ENCODE measurements around the gene ARL6IP5.

Gene ARL6IP5

DNA sequence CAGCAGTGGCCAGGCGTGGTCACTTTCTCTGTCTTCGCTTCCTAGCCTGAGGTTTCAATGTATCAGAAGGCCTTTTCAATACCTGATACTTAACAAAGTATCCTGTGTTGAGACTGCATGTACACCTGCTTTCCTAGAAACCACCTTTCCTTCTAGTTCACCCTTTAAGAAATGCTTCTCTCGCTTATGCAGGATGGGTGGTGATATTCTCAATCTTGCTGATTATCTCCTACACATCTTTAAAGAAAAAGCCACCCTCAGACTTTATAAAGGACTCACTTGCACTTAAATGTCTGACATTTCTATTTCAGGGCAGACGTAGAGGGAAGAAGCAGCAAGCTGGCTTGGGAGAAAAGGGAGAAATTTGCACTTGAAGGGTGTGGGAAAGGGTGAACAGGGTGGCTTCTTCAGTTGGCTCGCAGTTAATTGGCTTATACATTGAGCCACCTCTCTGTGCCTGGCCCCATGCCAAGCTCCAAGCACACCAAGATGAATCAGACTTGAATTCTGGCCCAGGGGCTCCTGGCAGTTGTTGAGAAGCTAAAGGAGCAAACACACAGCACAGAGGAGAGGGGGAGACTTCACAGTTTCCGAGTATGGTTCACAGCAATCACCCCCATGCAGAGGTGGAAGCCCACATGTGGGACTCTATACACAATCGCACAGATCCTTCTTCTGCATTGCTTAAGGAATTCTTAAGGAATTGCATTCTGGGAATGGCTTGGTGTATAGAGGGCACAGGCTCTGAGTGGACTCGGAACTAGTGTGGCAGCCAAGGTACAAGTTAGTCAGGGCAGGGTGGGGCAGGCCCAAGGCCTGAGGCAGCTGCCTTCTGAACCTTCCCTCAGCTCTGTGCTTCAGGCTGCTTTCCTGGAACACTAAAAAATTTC, 1.3 kb downstream of the ARL6IP5 start:
- peak; percentile 69 for DNase-seq (ENCODE audit: low read depth)

DNA sequence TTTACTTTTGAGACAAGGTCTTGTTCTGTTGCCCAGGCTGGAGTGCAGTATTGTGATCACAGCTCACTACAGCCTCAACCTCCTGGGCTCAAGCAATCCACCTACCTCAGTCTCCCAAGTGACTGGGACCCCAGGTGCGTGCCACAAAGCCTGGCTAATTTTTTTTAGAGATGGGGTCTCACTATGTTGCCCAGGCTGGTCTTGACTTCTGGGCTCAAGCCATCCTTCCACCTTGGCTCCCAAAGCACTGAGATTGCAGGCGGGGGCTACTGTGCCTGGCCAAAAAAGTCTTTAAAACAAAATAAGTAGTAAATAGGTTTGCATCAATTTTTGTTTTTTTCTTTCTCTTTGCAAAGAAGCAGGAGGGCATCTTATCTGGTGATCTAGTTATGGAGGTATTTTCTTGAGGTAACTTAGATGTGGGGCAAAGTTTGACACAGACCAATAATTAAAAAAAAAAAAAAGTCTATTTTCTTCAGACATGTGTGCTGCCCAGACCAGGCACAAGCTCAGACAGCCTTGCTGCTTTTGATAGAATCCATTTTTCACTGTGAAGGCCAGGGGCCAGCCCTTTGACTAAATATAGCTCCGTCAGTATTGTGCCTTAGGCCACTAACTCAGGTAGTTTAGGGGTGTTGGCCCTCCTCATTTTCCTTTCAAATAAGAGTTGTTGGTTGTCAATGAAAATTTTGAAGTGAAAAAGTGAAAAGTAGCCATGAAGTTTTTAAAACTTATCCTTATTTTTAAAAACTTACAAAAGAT, 2.5 kb downstream of the ARL6IP5 start:
- no peak for DNase-seq (ENCODE audit: low read depth)

DNA sequence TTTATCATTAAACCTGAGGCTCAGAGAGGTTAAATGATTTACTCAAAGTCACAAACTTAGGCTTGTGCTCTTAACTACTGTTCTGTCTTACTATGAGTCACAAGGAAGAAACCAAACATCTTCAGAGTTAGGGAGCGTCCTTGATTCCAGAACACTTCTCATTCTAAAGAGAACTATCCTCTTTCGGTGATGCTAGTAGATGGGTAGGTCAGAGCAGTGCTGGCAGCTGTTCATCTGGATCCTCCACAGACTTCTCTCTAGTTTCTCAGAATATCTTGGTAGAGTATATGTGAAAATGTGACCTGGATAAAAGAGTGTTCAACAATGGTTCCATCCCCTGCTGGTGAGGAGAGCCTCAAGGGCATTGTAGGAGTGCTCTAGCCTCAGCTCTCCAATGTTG, 3.3 kb downstream of the ARL6IP5 start:
- no peak for DNase-seq (ENCODE audit: low read depth)

DNA sequence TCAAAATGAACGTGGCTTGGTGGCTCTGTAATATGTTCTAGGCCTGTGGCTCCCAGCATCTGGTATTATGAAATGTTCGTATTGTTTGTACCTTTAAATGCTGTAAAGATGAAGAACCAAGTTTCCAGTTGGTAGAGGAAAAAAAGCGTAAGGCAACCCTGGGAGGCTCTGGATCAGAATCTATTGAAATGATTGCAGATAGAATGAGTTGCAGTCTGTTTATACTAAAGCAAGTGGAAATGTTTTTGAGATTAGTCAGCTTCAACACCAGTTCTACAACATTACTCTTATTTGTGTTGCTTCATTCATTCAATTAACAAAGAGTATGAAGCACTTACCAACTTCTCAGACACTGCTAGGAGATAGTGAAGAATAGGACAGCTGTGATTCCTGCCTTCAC, 5.3 kb downstream of the ARL6IP5 start:
- DNase-seq (ENCODE audit: low read depth), result no peak

DNA sequence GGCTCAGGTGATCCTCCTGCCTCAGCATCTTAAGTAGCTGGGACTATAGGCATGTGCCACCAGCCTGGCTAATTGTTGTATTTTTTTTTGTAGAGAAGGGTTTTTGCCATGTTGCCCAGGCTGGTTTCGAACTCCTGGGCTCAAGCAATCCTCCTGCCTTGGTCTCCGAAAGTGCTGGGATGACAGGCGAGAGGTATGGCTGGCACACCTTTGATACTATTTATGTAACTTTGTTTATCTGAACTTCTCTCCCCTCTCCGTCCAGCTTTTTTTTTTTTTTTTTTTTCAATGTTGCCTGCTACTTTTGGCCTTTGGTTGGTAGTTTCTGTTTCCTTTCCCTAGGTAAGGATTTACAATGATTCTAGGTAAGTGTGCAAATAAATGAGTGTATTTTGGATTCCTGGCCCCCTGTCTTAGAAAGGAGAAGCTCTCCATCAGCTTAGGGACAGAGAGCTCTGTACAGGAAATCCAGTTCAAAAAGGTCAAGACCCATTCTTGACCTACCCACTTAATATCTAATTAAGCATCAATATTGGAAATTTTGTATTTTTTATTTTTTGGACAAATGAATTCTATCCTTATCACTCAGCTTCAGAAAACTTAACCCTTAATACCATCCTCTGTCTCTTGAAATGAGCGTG, 6.8 kb downstream of the ARL6IP5 start:
- DNase-seq (ENCODE audit: low read depth), result no peak

DNA sequence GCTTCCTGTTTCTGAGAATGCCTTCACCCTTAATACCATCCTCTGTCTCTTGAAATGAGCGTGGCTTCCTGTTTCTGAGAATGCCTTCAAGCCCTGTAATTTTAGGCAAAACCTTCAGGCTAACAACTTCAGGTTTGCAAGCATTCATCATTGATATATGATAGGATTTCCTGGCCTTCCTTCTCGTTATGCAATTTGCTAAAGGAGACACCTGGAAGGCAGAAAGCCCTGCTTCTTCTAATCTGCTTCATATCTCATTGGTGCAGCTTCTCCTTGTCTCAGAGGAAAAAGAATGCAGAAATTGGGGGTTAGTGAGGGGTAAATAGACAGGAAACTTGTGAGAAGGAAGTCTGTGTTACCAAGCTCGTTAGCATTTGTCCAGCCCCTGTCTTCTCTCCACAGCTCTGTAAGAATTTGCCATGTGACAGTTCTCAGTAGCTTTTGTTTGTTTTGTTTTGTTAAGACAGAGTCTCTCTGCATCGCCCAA, 7.3 kb downstream of the ARL6IP5 start:
- no peak for DNase-seq (ENCODE audit: low read depth)

DNA sequence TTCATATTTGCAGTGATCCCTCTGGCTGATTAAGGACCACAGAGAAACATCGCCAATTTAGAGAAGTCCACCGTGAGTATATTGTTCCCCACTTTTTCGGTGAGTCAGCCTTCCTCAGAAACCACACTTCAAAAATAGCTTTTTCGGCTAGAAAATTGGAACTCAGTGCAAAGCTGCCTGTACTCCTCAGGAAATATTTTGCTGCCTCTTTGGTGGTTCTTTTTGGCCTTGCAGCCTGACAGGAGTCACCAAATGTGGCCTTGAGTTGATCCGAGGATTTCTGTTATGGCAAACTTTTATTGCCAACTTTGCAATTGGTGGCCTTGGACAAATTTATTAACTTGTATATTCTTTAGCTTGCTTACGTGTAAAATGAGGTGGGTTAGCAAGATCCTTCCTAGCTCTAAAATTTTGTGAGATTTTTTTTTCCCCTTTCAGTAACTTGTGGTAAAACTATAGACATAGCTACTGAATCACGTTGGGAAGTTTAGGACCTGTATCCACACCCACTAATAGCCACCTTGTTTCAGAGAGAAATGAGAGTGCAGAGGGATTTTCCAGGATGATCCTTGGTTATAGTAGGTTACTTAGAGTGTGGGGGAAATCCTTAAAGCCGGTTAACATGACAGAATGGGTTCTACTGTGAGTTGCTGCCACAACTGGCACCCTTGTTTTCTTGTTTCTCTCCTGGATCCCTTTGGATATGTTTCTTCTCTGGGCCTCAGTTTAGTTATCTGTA, 9.9 kb downstream of the ARL6IP5 start:
- DNase-seq (ENCODE audit: low read depth), result no peak

DNA sequence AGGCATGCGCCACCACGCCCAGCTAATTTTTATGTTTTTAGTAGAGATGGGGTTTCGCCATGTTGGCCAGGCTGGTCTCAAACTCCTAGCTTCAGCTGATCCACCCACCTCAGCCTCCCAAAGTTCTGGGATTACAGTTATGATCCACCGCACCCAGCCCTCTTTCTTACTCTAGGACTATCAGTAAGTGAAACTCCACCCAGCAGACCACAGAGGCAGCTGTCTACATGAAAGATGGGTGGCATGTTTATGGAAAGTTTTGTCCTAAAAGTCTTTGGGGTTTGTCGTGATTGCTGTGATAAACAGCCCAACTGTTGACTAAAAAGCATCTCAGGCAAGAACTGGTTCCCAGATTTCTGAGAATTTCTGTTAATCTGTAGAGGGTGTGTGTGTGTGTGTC, 10.9 kb downstream of the ARL6IP5 start:
- no peak for DNase-seq (ENCODE audit: low read depth)

DNA sequence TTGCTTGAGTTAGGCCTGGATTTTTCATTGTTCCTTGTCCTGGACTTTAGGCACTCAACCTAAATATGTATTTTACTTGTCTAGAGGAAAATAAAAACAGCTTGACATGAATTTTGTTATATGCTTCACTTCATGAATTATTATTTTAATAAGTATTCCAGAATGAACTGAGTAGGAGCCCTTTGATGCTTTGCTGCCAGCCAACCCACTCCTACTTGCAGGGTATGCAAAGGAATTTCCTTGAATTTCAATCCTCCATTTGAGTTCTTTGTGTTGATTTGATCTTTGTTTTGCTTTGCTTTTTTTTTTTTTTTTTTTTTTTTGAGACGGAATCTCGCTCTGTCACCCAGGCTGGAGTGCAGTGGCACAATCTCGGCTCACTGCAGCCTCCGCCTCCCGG, 11.6 kb downstream of the ARL6IP5 start:
- no peak for DNase-seq (ENCODE audit: low read depth)

DNA sequence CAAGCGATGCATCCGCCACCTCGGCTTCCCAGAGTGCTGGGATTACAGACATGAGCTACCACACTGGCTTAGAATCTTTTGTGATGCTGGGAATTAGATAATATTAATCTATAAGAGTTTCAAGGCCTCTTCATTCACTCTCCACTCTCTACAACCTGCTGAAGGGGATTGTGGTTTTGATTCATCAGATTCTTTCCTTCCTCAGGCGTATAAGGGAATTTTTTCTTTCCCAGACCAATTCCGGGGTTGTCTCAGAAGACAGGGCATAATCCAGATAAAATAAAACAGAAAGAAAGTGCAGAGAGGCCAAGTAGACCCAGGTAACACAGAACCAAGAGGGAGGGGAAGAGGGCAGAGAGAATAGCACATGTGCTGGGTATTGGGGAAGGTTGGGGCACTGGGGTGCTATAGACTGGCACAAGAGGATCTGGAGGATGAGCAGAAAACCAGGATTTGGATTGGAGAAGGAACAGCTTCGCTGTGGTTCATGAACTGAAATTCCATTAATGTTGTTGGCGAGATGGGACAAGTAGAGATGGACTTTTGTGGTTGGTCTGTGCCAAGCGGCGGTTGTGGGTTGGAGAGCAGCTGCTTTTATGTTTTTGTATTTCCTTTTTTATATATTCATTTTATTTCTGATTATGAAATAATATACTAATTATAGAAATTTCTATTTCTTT, 12.8 kb downstream of the ARL6IP5 start:
- DNase-seq (ENCODE audit: low read depth), result no peak

DNA sequence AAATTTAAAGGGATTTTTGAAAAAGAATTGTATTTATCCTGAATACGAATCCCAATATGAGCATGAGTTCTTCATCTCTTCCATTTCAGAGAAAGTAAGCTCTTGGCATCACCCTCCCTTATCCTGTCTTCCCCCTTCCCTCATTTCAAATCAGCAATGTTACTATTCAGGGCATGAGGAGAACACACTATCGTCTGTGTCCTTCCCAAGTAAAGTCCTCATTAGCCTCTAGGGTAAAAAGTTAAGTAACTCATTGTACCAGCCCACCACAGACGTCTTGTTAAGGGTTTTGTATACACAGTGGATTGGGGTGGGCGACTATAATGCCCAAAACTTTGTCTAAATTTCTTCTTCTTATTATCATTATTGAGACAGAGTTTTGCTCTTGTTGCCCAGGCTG, 14.8 kb downstream of the ARL6IP5 start:
- DNase-seq (ENCODE audit: low read depth), result no peak

DNA sequence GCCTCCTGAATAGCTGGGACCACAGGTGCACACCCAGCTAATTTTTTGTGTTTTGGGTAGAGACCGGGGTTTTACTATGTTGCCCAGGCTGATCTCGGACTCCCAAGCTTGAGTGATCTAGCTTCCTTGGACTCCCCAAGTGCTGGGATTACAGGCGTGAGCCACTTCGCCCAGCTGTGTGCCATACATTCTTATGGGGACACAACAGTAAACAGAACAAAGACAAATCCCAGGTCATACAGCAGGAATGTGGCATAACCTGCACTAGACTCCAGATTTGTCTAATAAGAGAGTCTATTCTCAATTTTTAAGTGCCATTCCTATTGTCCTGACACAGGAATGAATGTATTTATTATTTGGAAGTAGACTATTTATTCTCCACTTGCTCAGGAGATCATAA, 17.6 kb downstream of the ARL6IP5 start:
- no peak for DNase-seq (ENCODE audit: low read depth)

DNA sequence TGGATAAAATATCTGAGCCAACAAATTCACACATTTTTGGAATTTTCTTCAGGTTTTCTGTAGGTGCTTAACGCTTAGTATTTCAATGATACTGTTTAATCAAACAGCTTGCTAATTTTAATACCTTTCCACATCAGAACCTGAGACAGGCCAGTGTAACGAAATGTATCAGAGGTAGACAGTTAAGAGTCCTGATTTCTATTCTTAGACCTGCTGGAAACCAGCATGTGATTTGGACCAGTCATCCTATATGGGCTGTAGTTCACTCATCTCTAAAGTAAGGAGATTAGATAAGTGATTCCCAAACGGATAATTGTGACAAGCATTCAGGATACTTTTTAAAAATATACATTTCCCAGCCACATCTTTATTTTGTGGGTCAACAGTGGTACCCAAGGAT, 18.4 kb downstream of the ARL6IP5 start:
- no peak for DNase-seq (ENCODE audit: low read depth)

DNA sequence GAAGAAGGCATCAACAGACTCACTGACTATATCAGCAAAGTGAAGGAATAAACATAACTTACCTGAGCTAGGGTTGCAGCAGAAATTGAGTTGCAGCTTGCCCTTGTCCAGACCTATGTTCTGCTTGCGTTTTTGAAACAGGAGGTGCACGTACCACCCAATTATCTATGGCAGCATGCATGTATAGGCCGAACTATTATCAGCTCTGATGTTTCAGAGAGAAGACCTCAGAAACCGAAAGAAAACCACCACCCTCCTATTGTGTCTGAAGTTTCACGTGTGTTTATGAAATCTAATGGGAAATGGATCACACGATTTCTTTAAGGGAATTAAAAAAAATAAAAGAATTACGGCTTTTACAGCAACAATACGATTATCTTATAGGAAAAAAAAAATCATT, 19.8 kb downstream of the ARL6IP5 start:
- DNase-seq (ENCODE audit: low read depth), result no peak

DNA sequence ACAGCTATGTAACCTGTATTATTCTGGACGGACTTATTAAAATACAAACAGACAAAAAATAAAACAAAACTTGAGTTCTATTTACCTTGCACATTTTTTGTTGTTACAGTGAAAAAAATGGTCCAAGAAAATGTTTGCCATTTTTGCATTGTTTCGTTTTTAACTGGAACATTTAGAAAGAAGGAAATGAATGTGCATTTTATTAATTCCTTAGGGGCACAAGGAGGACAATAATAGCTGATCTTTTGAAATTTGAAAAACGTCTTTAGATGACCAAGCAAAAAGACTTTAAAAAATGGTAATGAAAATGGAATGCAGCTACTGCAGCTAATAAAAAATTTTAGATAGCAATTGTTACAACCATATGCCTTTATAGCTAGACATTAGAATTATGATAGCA, 20.6 kb downstream of the ARL6IP5 start:
- DNase-seq (ENCODE audit: low read depth), result no peak

DNA sequence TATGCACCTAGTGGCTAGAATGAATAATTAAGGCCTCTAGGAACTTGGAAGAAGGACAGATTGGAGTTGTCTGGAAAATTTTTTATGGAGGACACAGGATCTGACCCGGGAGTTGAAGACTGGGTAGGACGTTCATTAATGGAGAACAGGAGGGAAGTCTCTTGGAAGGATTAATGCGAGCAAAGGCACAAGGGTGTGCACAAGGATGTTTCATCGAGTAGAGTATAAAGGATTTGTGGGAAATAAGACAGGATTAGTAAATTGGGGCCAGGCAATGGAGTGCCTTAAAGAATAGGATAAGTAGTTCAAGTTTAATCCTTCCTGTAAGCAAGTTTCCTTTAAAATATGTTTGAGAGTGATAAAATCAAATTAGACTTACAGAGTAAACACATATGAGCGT, 23.1 kb downstream of the ARL6IP5 start:
- DNase-seq (ENCODE audit: low read depth), result no peak

DNA sequence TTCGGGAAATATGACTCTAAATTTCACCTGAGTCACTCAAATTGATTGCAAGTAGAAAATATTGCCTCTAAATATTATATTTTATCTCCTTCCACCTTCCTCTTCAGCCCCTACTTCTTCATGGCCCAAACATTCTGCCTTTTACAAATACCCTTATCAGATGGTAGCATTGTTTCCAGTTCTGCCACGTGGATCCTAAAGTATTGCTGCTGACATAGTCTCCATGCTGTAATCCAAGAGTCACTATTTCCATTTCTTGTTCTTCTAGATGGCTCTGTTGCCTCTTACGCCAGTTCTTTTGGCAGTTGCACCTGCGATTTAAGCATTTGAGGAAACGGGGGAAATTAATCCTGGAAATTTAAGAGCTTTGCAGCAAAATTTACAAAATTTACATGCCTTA, 24.1 kb downstream of the ARL6IP5 start:
- no peak for DNase-seq (ENCODE audit: low read depth)

DNA sequence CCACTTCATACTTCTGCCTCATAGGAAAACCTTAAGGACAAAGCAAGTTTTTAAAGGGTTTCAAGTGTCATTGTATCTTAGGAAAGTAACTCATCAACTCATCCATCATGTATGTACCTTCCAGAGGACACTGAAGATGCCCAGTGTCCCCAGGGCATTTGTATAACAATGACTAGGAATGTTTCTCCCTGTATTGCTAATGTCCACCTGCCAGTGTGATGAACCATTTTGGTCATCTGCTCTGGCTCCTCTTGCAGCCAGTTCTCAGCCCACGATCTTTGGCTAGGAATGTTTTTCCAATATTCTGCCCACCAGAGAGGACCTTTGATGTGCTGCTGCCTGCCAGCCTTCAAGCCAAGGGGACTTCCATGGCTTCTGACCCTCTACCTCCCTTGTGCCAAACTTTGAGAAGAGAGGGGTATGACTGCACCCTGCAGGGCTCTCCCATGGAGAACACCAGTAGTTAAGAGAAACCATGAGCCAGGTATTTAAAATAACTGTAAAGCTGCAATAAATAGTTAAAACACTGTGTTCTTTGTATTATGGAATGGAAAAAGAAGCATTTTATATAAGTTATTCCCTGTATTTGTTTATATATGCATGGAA, 26.3 kb downstream of the ARL6IP5 start:
- no peak for DNase-seq (ENCODE audit: low read depth)

DNA sequence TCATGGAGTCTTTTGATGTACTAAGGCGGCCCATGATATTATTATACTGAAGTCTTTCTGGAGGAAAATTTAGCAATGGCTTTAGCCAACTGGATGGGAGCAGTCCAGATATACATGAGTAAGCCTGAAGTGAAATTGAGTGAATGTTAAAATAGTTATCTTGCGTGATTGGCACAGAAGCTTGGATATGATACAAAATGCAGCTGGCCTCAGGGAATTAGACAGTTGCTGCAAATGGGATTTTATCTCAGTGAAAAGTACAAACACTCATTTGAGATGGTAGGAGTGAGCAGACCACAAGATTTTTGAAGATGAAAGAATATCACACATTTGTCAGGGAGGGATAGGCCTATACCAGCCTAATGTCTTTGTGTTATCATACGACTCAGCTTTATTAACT, 28.8 kb downstream of the ARL6IP5 start:
- no peak for DNase-seq (ENCODE audit: low read depth)

DNA sequence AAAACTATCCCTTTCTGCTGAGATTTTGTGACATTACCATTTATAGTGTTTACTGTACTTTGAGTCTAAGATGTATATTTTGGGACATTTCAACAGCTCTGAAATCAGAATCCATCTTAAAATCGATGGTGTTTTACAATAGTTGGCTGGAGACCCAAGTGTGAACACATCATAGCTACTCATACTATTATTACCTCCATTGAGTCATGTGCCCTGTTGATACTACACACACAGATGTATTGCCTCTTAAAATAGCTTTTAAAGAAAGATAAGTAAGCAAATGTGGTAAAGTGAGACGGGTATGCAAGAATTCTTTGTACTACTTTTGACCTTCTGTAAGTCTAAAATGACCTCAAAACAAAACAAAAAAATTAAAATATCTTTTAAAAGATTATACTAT, 31.0 kb downstream of the ARL6IP5 start:
- DNase-seq (ENCODE audit: low read depth), result no peak

DNA sequence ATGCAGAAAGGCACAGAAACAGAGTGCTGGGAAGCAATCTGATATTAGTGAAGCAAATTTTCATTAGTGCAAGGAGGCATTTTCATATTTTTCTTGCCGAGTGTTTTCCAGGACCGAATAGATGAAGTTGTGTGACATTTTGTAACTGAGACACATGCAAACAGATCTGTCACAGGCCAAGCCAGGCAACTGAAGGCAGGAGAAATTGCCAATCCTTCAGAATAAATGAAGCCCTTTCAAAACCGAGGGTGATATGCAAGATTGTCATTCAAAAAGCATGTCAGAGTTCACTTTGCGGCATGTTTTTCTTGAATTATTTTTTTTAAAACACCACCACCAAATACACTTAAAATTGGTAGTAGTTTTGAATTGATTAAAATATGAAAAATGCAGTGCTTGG, 31.4 kb downstream of the ARL6IP5 start:
- no peak for DNase-seq (ENCODE audit: low read depth)
